SJCRH30 (cell line): ENCODE data around the gene PTGES3. TPM values are rescaled to one million over a fixed set of nuclear protein-coding genes. Genes with fewer than 3 reads are reported as not detected.

Source experiments
- DNase-seq, 2 experiments: peaks; one replicate each; pipeline ENCODE4 v3.0.0-alpha.2; 2015 to 2020
- H3K27ac ChIP-seq: fragments of 250-450 bp; sonication (Bioruptor Pico); 2 replicates; pipeline ENCODE4 v1.5.1; 2020; ENCODE audit warnings: mild to moderate bottlenecking, moderate library complexity
- H3K27me3 ChIP-seq: fragments of 250-450 bp; sonication (Bioruptor Pico); 2 replicates; pipeline ENCODE4 v1.5.1; 2020; ENCODE audit warnings: mild to moderate bottlenecking, moderate library complexity
- H3K36me3 ChIP-seq: fragments of 250-450 bp; sonication (Bioruptor Pico); 2 replicates; pipeline ENCODE4 v1.5.1; 2020; ENCODE audit warnings: mild to moderate bottlenecking, moderate library complexity
- H3K4me1 ChIP-seq: fragments of 250-450 bp; sonication (Bioruptor Pico); 2 replicates; pipeline ENCODE4 v1.5.1; 2020; ENCODE audit warnings: mild to moderate bottlenecking, moderate library complexity
- H3K4me3 ChIP-seq: fragments of 250-450 bp; sonication (Bioruptor Pico); 2 replicates; pipeline ENCODE4 v1.5.1; 2020; ENCODE audit warnings: mild to moderate bottlenecking, moderate library complexity
- H3K9me3 ChIP-seq: fragments of 250-450 bp; sonication (Bioruptor Pico); replicated peaks from 2 replicates; pipeline ENCODE4 v1.5.1; 2020; ENCODE audit warnings: mild to moderate bottlenecking, moderate library complexity
- total RNA-seq: library from RNA; depleted of rRNA; stranded (reverse); fragments of >200 nt; shearing (Covaris generic); gene quantifications from 2 replicates; pipeline ENCODE4 v1.2.3, GENCODE V29; 2014

Gene PTGES3
- total RNA-seq, 1 experiment from 2014 or later: 251 TPM

GRCh38 chr12:56632701-56633467, 55.2 kb downstream of the PTGES3 start:
- no peak overlapping the region for H3K27ac ChIP-seq
- DNase-seq: no peak

GRCh38 chr12:56631790-56632700, 56.0 kb downstream of the PTGES3 start:
- Histone ChIP-seq H3K9me3 (no peaks in the 10 kb centered on the region), H3K36me3 (no peaks in the 10 kb centered on the region), H3K4me3 (no peak overlapping the region), H3K27ac (no peak overlapping the region), H3K4me1 (peaks cover 7% of the 10 kb centered on the region; the same call in 1 of the 2 replicates), H3K27me3 (no peaks in the 10 kb centered on the region)
- peak; percentile 68 to 72 for DNase-seq

More at GRCh38 chr12:56632701-56633467, 55.2 kb downstream of the PTGES3 start:
- Histone ChIP-seq H3K27me3 (no peaks in the 10 kb centered on the region), H3K36me3 (peaks cover 4% of the 10 kb centered on the region), H3K9me3 (no peaks in the 10 kb centered on the region), H3K4me1 (peaks cover 7% of the 10 kb centered on the region; the same call in 1 of the 2 replicates), H3K4me3 (no peak overlapping the region)

- Histone ChIP-seq H3K4me1 (peaks cover 7% of the 10 kb centered on the region; the same call in 1 of the 2 replicates), H3K27me3 (no peaks in the 10 kb centered on the region), H3K36me3 (0 out of 2 replicates have a peak, but pooled peaks cover 2% of the 10 kb centered on the region), H3K9me3 (no peaks in the 10 kb centered on the region), H3K4me3 (peak within 1 kb of the TSS; percentile 90), H3K27ac (peak within 1 kb of the TSS; percentile 63)
- DNase-seq: peak; percentile 85 to 86
Measured at GRCh38 chr12:56630180-56630632, 57.9 kb downstream of the PTGES3 start, which contains the start of gene BAZ2A. Gene BAZ2A, minus strand, starts transcription at chr12:56630326. Its CDS starts 12,796 bp downstream, at chr12:56617530.

GRCh38 chr12:56629459-56630179, 58.5 kb downstream of the PTGES3 start:
- H3K9me3 ChIP-seq: no peaks in the 10 kb centered on the region
- H3K4me1 ChIP-seq: peaks cover 7% of the 10 kb centered on the region; the same call in 1 of the 2 replicates
- peak overlapping the region; percentile 90 for H3K4me3 ChIP-seq
- no peaks in the 10 kb centered on the region for H3K27me3 ChIP-seq
- H3K36me3 ChIP-seq: peaks cover 2% of the 10 kb centered on the region; the same call in 1 of the 2 replicates
- peak overlapping the region; percentile 63 for H3K27ac ChIP-seq
- peak; percentile 23 to 42 for DNase-seq

- peak overlapping the region; percentile 63 for H3K27ac ChIP-seq
- peak; percentile 66 to 68 for DNase-seq
Measured at GRCh38 chr12:56628671-56629458, 59.2 kb downstream of the PTGES3 start.

GRCh38 chr12:56626701-56627100, 61.4 kb downstream of the PTGES3 start:
- no peaks in the 10 kb centered on the region for H3K27me3 ChIP-seq
- H3K27ac ChIP-seq: no peak overlapping the region
- H3K4me3 ChIP-seq: no peak overlapping the region
- no peak for DNase-seq
- H3K9me3 ChIP-seq: no peaks in the 10 kb centered on the region
- no peaks in the 10 kb centered on the region for H3K4me1 ChIP-seq
- H3K36me3 ChIP-seq: peaks cover 2% of the 10 kb centered on the region; the same call in 1 of the 2 replicates

More at GRCh38 chr12:56628671-56629458, 59.2 kb downstream of the PTGES3 start:
- Histone ChIP-seq H3K36me3 (peaks cover 2% of the 10 kb centered on the region; the same call in 1 of the 2 replicates), H3K27me3 (no peaks in the 10 kb centered on the region), H3K9me3 (no peaks in the 10 kb centered on the region), H3K4me3 (peak overlapping the region; percentile 90), H3K4me1 (peaks cover 7% of the 10 kb centered on the region; the same call in 1 of the 2 replicates)

GRCh38 chr12:56622535-56622934, 65.5 kb downstream of the PTGES3 start:
- peaks cover 5% of the 10 kb centered on the region; the same call in 1 of the 2 replicates for H3K36me3 ChIP-seq
- no peak overlapping the region for H3K27ac ChIP-seq

GRCh38 chr12:56616925-56617324, 71.2 kb downstream of the PTGES3 start:
- H3K36me3 ChIP-seq: peaks cover 41% of the 10 kb centered on the region

More at GRCh38 chr12:56622535-56622934, 65.5 kb downstream of the PTGES3 start:
- H3K4me3 ChIP-seq: no peak overlapping the region
- no peaks in the 10 kb centered on the region for H3K4me1 ChIP-seq
- no peaks in the 10 kb centered on the region for H3K27me3 ChIP-seq
- no peaks in the 10 kb centered on the region for H3K9me3 ChIP-seq
- no peak for DNase-seq

GRCh38 chr12:56616244-56616643, 71.8 kb downstream of the PTGES3 start:
- H3K27me3 ChIP-seq: no peaks in the 10 kb centered on the region
- H3K9me3 ChIP-seq: no peaks in the 10 kb centered on the region
- no peak overlapping the region for H3K4me3 ChIP-seq
- DNase-seq: no peak
- peaks cover 47% of the 10 kb centered on the region for H3K36me3 ChIP-seq
- no peak overlapping the region for H3K27ac ChIP-seq
- no peaks in the 10 kb centered on the region for H3K4me1 ChIP-seq

More at GRCh38 chr12:56616925-56617324, 71.2 kb downstream of the PTGES3 start:
- no peak for DNase-seq
- Histone ChIP-seq H3K27me3 (no peaks in the 10 kb centered on the region), H3K4me3 (no peak overlapping the region), H3K27ac (no peak overlapping the region), H3K9me3 (no peaks in the 10 kb centered on the region), H3K4me1 (no peaks in the 10 kb centered on the region)

GRCh38 chr12:56614627-56615026, 73.5 kb downstream of the PTGES3 start:
- Histone ChIP-seq H3K4me1 (no peaks in the 10 kb centered on the region), H3K27ac (no peak overlapping the region), H3K4me3 (no peak overlapping the region), H3K9me3 (no peaks in the 10 kb centered on the region), H3K27me3 (no peaks in the 10 kb centered on the region), H3K36me3 (peaks cover 59% of the 10 kb centered on the region)
- DNase-seq: no peak
